T-helper 1 cell (primary cell): ENCODE measurements around the gene TRAPPC10.

Experiments used
- DNase-seq, 5 donors: peaks; one replicate each; pipeline ENCODE4 v3.0.0-alpha.2; 2012 to 2020

TRAPPC10 gene

DNA sequence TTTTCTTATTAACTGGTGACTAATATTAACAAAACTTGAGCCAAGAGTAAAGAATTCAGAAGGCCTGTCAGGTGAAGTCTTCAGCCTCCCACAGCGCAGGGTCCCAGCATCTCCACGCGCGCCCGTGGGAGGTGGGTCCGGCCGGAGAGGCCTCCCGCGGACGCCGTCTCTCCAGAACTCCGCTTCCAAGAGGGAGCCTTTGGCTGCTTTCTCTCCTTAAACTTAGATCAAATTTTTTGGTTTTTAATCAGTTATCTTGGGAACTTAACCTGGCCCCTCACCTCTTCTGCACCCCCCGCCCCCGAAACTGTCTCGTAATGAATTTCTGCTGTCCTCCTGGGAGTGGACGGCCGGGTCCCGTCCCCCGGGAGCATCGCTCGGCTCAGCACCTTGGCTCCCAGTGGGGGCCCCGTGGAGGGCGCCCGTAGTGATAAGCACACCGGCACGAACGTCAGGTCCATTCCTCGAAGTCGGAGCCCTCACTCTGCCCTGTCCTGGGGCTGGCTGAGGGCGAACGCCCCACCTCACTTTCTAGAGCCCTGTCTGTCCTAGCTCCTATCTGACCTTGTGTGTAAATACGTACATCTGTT is 29.5 kb upstream of the TRAPPC10 start:
- no peak for DNase-seq

- no peak for DNase-seq
Measured at GRCh38 chr21:43983390-43983789, 28.7 kb upstream of the TRAPPC10 start.

DNA sequence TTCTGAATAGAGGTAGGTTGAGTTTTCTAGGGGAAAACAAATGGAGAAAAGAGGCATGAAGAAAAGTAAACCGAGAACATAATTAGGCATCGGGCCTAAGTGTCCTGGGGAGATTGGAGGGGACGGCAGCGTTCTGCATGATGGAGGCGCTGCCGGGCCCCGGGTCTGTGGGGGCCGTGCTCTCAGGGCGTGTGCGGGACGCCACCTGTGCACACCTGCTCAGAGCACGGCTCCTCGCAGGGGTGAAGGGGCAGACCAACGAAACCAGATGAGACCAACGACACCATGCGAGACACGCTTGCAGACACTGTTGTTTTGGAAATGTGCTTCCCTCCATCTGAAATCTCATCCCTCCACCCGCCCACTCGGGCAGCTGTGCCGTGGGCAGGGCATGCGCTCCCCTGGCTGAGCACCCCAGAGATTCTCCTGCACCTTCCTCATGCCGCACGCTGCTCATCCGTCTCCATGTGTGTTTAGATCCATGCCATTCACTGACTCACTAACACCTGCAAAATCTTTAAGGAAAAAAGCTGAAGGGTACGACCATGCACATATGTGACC is 28.2 kb upstream of the TRAPPC10 start:
- no peak for DNase-seq

- DNase-seq: no peak
Measured at GRCh38 chr21:43984905-43985689, 27.0 kb upstream of the TRAPPC10 start.

GRCh38 chr21:43985690-43986251 is 26.3 kb upstream of the TRAPPC10 start:
- DNase-seq: no peak

DNA sequence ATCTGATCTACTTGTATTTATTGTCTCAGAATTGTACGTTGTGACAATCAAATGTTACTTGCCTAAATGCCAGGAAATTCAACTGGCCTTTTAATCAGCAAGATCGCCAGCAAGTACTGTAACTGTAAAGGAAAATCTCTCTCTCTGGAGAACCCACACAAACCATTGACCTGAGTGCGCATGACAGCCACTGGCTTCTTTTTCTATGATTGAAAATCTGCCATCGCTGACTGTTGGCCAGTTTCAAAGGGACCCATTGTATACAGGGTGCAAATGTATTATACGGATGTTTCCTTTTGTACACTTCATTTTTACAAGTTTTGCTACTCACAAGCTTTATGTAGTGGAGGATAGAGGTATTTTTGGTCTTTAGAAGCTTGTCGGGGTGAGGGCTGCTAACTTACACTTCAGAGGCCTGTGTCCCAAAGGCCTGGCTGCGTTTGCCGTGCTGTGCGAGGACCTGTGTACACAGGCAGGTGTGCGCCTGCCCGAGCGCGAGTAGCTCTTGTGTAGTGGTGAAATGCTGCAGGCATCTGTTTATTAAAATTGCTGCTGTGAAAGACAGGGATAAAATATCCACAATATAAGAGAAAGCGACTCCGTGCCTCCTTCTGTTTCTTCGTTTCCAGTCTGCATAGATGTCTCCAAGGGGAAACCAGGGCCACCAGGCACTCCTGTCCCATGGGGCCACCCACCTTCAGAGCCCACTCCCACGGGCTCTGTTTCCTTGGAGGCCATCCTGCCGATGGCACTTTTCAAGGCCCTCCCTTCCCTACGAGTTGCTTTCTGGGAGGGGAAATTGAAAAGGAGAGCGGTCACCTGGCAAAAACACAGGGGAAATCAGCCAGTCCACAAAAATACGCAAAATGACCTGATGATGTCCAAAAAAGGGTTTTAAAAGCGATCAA is 25.3 kb upstream of the TRAPPC10 start:
- DNase-seq: no peak

DNA sequence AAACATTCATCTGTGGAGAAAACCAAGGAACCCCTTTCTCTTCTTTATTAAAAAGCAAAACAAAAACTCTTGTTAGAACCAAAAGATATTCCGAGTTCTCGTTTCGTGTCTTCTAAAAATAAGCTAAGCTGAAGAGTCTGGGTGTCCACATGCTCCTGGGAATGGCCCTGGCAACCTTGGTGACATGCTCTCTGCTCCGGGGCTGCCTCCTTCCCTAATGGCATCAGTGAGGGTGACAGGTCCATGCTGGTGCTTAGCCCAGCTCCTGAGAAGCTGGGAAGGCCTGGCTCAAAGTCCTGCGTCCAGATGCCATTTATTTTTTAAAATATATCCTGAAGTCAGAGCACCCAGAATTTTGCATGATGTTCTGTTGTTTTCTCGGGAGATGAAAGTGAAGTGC is 24.6 kb upstream of the TRAPPC10 start:
- no peak for DNase-seq

- no peak for DNase-seq
Measured at GRCh38 chr21:43988016-43988415, 24.1 kb upstream of the TRAPPC10 start.

GRCh38 chr21:43988506-43989230 is 23.4 kb upstream of the TRAPPC10 start:
- no peak for DNase-seq

DNA sequence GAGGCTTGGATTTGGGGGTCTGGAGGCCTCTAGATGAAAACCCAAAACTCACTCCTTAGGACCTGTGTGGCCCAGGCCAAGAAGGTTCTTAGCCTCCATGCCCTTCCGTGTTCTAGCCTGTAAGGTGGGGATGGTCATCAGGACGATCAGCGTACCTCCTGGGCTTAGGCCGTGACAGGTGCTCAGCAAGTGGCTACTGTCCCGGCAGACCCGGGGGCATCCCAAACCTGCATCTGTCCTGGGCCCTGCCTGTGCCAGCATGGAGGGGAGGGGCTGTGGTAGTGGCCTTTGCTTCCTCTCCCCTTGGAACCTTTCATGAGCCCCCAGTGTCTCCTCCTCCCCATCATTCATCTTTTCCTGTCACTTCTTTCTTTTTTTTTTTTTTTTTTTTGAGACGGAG is 22.7 kb upstream of the TRAPPC10 start:
- DNase-seq: no peak

GRCh38 chr21:43991447-43991991 is 20.6 kb upstream of the TRAPPC10 start:
- no peak for DNase-seq

DNA sequence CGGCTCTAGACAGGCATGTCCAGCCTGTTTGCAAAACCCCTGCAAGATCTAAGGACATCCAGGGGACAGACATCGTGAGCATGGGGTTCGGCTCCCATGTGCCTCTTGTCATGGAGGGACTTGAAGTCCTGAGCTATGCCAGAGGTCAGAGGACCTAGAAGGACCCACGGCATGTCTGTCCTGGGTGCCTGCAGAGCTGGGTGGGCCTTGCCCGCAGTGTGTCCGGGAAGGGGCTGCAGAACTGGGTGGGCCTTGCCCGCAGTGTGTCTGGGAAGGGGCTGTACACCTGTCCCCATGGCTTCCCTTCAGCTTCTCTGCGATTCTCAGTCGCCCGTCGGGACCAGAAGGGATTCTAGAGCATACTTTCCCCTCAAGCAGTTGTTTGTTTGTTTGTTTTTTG is 20.0 kb upstream of the TRAPPC10 start:
- DNase-seq: no peak

DNA sequence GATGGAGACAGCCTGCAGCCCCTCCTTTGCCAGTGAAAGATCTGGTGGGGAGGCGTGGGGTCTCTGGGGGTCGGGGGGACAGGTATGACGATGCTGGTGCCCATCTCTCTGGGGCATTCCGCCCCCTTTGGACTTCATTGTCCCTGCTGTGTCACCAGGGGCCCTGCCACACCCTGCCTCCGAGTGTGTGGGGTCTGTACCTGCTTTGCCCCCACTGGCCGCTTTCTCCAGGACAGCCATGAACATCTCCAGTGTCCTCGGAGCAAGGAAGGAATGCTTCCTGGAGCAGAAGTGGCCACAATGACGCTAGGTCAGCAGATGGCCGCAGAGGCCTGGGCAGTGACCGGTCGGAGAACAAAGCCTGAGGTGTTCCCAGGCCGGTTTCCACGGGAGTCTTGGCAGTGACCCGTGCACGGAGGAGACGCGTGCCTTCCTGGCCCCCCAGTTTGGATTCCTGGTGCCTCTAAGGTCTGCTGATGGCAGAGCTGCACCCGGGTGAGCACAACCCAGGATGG is 18.6 kb upstream of the TRAPPC10 start:
- DNase-seq: no peak

GRCh38 chr21:43994085-43994484 is 18.0 kb upstream of the TRAPPC10 start:
- DNase-seq: no peak

- DNase-seq: no peak
Measured at GRCh38 chr21:43994646-43995045, 17.5 kb upstream of the TRAPPC10 start.

GRCh38 chr21:43995521-43996105 is 16.5 kb upstream of the TRAPPC10 start:
- no peak for DNase-seq

DNA sequence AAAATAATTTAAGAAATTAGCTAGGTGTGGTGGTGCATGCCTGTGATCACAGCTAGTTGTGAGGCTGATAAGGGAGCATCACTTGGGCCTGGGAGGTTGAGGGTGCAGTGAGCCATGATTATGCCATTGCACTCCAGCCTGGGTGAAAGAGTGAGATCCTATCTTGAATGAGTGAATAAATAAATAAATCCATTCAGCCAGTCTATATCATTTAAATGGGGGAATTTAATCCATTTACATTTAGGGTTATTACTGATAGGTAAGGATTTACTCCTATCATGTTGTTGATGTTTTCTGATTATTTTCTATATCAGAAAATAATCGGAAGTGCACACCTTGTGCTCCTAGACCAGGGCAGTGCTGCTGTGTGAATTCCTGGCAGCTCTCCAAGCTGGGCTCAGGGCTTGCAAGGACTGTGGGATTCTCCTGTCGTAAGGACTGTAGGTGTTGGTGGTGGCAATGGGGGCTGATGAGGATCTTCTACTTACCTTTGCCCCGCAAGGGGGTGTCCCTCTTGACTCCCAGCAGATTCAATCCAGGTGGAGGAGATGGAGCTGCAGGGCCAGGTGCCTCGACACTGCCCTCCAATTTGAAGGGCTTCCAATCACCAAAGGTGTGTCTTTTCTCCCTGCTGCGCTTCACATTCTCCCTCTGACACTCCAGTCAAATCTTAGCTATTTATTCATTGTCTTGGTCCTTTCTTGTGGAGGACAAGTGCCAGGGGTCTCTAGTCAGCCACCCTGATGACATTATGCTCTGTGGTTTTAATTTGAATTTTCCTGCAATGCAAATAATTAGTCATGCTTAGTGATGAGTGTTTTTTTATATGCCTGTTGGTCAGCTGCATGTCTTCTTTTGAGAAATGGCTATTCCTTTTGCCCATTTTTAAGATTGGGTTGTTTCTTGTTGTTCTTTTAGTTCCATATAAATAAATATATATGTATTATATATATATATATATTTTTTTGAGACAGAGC is 14.1 kb upstream of the TRAPPC10 start:
- no peak for DNase-seq

DNA sequence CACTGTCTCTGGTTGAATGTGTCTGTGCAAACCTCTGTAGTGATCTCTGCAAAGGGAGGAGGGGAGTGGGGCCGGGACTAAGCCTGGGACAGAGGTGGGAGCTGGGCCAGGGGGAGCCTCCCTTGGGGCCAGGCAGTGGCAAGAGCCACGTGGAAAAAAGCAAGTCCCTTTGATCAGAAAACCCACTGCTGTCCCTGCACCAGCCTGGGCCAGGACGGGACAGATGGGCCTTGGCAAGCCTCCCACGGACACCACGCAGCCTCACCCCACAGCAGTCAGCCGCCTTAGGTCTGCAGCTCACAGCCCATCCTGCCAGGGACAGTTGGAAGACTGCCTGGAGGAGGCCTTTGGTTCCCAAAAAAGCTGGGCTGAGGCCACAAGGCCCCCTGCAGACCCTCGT is 11.7 kb upstream of the TRAPPC10 start:
- DNase-seq: no peak

DNA sequence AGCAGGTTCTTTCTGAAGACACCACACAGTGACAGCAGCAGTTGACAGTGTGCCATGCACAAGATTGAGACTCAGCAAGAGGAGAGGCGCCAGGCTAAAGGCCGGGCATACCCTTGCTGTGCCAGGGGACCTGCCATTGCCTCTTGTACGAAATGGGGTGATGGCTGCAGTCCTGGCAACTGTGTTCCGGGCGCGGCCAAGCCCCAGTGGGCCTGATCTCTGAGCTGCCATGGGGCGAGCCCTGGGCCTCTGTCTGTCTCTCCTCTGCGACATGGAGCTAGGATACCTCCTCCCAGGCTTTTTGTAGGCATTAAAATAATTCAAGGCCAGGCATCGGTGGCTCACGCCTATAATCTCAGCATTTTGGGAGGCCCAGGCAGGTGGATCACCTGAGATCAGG is 9.6 kb upstream of the TRAPPC10 start:
- DNase-seq: no peak
